Non-pigmented ciliary epithelial cell (primary cell): ENCODE measurements around the gene GJA1.
"Not testable (repeated sequence)": the region's sequence is repeated elsewhere in the genome, so short reads cannot be mapped to it uniquely, and the experiment has no call there.

Experiments
- DNase-seq: peaks from one replicate; pipeline ENCODE4 v3.0.0-alpha.2; 2010; ENCODE audit warnings: low read depth

GJA1 gene

DNA sequence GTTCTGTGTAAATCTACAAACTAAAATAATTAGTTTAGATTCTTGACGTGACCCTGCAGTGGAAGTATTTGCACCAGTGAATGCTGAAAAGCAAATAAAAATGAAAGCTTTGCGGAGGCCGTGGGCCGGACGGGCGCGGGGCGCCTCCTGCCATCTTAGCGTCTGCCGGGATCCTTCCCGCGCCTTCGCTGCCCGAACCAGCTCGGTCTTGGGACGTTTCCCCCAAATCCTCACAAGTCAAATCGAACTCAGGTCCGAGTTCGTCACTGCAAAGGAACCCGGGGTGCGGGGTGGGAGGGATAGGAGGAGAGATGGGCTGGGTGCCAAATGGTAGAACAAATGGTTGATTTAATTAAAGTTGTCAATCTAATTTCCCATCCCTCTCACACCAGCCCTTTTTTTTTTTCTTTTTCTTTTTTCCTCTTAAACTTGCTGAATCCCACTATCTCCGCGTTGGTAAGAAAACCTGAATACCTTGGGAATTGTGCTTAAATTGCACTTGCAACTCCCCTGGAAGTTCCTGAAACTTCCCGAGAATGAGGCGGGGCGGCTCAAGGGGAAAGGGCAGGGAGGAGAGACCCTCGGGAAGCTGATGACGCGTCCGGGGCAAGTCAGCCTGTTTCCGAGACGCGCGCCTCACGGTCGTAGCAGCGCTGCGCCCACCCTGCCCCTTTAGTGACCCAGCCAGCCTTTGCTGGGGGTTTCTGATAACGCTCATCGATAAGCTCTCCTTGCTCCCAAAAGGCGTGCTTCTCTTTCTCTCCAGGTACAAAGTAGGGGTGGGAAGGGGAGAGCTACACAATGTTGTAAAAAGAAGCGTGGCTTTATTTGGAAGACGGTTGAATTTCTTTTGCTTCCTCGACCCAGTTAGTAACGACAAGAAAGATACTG lies 1.8 kb downstream of the GJA1 start:
- no peak for DNase-seq

DNA sequence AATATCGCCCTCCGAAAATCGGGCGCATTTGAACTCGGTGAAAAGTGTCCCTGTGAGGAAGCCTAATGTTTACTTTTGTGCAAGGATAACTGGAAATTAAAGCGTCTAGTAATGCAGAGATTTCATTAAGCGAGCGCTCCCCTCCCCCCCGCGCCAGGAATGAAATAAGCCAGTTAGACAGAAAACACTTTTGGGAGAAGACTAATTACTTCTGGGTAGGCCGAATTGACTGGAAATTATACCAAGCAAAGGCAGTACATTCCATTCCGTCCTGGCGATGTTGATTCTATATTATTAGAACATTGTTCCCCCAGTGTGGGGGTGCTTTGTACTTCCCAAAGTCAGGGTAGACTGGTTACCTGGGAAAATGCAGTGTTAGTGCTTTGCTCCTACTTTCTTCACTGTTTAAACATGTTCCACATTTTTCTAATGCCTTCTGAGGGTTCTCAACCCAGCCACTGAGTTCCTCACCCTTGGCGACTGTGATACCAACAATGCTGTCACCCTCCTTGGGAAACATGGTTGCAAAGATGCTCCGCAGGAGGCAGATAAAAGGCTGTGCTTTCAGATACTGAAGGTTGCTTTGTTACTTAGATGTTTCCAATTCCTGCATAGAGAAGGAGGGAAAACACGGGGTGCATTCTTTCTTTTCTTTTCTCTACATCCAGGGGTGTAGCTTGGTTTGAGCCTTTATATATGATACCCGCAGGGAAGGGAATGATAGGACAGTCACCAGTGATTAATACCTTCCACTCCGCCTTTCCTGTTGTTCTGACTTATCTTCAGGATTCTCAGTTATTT lies 2.6 kb downstream of the GJA1 start:
- DNase-seq: peak; percentile 53

DNA sequence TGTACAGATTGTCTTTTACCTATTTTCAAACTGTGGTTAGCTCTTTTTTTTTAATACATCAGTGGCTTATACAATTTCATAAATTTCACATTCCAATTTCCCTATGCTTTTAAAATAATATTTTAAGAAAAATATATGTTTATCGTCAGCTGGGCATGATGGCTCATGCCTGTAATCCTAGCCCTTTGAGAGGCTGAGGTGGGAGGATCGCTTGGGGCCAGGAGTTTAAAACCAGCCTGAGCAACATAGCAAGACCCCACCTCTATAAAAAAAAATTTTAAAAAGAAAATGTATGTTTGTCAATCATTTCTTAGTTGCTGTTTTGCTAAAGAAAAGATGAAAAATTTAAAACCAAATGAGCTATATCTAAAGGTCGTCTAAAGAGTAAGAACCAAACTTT lies 3.4 kb downstream of the GJA1 start:
- no peak for DNase-seq

DNA sequence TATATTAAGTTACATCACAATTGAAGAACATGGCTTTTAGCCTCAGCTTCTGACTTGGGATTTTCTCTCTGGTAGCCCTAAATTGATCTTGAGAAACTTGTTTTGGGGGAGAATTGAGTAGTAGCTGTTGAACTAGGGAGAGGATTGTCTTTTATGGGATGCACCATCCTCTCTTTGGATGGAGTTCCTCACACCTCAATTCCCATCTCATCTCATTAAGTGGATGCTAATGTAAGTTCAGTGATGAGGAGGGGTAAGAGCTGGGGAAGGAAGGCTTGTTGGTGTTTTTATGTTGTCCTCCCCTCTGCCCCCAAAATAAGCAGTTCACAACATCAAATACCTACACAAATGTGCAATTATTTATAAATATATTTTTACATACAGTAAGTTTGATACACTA lies 4.0 kb downstream of the GJA1 start:
- no peak for DNase-seq

DNA sequence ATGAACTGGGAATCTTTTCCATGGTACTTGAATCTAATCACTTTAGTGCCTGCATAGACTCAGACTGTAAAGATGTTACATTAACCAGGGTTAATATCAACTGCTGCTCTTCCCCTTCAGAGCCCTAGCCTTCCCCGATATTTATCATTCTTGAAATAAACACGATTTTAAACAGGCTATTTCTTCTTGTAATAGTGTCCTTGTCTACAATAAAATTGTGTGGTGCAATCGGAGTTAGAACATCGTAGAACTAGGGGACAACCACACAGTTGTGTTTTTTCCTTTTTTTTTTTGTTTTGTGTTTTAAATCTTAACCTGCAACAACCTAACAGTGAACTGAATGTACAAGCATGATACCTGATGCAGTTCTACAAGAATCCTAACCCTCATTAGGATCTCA lies 4.5 kb downstream of the GJA1 start:
- no peak for DNase-seq

DNA sequence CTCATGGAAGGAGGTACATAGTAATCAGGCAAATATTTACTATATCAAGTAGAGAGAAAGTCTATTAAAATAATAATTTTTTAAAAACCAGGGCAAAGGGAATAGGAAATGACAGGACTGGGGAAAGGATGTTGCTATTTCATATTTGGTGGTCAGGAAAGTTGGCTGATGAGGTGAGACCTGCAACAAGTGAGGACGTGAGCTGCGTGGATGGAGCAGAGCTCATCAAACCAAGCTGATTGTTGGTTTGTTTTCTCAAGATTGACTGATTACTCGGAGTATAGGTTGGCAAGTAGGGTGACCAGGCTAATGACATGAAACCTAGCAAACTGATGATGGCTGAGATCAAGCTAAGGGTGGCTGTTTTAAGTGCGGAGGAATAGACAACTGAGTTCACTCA lies 6.0 kb downstream of the GJA1 start:
- no peak for DNase-seq

DNA sequence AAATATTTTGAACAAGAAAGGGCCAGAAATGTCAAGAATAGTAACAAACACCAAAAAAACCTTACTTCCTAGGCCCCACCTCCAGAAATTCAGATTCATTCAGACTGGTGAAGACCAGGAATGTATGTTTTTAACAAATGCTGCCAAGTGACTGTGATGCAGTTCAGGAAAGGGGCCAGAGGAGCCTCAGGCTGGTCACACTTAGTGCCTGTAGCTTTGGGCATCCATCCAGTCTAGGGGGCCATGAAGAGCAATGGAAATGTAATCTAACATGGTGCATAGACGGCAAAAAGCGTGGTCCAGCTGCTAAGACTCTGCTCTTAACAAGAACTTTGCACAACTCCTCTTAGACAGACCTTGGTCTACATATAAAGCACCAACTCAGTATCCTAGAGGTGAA lies 7.1 kb downstream of the GJA1 start:
- no peak for DNase-seq

DNA sequence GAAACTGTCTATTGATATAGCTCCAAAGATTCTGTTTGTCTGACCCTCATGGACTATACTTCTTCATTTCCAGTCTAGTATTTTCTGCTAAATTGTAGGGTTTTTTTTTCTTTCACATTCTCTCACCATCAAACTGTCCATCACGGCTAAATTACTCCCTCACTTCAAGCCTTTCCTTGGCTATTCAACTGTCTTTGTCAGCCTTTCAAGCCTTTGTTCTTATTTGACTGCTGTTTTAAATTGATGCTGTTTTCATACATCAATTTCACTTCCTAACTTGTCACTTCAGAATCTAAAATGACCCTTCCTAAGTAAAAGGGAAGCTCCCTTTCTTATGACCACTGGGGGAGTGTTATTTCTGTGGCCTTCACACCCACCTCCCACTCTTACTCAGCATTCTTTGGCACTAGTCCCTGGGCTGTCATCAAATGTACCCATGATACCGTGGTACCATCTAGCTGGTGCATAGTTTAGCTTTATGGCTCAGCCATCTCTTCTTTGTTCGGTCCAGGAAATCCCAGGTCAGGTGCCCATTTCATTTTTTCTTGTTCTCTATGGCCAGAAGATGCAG lies 8.6 kb downstream of the GJA1 start:
- DNase-seq: no peak

DNA sequence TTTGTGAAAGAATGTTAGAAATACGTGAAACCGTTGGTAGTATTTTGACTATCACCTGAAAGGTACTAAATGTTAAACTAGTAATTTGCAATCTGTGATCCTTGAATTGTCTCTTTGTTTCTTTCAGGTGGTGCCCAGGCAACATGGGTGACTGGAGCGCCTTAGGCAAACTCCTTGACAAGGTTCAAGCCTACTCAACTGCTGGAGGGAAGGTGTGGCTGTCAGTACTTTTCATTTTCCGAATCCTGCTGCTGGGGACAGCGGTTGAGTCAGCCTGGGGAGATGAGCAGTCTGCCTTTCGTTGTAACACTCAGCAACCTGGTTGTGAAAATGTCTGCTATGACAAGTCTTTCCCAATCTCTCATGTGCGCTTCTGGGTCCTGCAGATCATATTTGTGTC lies 11.3 kb downstream of the GJA1 start:
- not testable (repeated sequence) for DNase-seq

DNA sequence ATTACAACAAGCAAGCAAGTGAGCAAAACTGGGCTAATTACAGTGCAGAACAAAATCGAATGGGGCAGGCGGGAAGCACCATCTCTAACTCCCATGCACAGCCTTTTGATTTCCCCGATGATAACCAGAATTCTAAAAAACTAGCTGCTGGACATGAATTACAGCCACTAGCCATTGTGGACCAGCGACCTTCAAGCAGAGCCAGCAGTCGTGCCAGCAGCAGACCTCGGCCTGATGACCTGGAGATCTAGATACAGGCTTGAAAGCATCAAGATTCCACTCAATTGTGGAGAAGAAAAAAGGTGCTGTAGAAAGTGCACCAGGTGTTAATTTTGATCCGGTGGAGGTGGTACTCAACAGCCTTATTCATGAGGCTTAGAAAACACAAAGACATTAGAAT lies 12.3 kb downstream of the GJA1 start:
- not testable (repeated sequence) for DNase-seq

DNA sequence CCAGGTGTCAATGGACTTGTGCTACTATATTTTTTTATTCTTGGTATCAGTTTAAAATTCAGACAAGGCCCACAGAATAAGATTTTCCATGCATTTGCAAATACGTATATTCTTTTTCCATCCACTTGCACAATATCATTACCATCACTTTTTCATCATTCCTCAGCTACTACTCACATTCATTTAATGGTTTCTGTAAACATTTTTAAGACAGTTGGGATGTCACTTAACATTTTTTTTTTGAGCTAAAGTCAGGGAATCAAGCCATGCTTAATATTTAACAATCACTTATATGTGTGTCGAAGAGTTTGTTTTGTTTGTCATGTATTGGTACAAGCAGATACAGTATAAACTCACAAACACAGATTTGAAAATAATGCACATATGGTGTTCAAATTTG lies 13.1 kb downstream of the GJA1 start:
- not testable (repeated sequence) for DNase-seq

DNA sequence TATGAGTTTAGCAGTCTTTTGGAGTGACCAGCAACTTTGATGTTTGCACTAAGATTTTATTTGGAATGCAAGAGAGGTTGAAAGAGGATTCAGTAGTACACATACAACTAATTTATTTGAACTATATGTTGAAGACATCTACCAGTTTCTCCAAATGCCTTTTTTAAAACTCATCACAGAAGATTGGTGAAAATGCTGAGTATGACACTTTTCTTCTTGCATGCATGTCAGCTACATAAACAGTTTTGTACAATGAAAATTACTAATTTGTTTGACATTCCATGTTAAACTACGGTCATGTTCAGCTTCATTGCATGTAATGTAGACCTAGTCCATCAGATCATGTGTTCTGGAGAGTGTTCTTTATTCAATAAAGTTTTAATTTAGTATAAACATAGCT lies 13.9 kb downstream of the GJA1 start:
- no peak for DNase-seq

DNA sequence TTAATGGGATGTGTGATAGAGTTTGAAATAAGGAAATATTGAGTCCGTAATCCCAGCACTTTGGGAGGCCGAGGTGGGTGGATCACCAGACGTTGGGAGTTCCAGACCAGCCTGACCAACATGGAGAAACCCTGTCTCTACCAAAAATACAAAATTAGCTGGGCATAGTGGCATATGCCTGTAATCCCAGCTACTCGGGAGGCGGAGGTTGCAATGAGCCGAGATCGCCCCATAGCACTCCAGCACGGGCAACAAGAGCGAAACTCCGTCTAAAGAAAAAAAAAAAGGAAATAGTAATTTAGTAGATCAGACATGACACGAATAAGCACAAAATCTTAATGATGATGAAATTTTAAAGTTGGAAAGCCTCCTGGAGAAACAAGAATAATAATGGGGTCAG lies 14.8 kb downstream of the GJA1 start:
- DNase-seq: no peak

DNA sequence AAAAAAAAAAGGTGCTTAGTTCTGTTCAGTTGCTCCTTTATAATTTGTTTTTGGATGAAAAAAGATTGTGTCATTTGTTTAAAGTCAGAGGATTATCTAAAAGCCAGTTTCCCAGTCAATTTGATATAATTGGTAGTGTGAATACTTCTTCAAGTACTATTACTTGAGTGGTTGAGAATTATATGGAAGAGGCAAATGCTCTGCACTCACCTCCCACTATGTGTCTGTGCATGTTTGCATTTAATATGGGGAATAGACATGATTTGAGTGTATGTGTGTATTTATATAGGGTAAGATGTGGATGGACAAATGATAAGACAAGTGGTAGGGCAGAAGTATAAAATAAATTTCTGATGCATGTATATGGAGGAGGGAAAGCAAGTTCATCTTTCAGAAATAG lies 15.8 kb downstream of the GJA1 start:
- DNase-seq: no peak

DNA sequence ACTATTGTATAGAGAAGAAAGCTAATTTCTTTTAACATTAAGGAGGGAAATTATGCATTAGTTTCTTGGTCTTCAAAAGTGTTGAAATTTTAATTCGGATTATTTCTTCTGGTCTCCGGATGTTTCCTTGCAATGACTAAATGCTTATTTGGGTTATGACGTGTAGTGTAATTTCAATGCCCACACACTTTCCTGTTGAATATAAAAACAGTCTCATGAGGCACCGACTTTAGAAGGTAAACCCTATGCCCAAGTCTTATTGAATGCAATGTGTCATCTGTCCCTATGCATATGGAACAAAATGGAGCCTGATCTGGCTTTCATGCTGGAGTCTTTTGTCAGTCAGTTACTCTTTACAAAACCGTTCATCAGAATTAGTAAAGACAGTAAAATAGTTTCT lies 17.7 kb downstream of the GJA1 start:
- no peak for DNase-seq

DNA sequence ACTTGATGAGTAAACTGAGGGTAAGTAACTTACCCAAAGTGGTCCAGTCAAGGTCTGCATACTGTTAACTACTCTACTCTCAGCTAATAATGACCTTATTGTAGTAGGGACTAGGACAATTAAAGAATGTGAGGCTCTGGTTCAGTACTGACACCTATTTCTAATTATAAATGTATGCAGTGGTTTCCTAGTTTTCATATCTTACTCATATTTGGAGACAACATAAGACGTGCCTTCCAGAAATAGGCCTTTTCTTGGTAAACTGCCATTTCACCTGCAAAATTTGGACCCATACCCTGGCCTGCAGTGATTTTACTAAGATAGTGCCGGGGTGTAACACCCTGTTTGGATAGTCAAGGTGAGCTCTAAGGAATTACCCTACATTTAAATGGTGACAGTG lies 24.7 kb downstream of the GJA1 start:
- no peak for DNase-seq

DNA sequence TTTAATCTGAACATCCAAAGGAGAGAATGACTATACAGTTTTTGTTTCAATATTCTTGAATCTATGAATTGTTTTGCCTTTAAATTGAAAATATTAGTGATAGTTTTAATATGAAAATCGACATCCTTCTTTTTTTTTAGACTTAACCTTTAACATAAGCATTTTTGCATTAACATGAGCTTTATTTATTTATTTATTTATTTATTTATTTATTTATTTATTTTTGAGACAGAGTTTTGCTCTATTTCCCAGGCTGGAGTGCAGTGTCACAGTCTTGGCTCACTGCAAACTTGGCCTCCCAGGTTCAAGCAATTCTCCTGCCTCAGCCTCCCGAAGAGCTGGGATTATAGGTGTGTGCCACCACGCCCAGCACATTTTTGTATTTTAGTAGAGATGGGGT lies 27.6 kb downstream of the GJA1 start:
- no peak for DNase-seq

DNA sequence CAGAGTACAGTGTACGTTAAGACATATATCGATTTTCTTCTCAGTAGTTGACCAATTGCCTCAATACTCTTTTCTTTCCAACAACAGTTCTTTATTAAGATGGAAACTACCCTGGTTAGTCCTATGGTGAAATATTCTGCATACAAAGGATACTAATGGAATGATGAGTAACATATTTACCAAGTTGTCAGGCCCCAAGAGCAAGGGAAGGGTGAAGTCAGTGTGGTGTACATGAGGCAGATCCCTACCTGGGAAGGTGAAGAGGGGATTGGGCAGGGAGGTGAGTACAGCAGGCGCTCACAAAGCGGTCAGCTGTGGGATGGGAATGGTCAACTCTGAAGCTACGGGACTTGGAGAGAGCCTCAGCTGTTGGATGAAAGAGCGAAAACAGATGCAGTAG lies 29.7 kb downstream of the GJA1 start:
- DNase-seq: no peak

DNA sequence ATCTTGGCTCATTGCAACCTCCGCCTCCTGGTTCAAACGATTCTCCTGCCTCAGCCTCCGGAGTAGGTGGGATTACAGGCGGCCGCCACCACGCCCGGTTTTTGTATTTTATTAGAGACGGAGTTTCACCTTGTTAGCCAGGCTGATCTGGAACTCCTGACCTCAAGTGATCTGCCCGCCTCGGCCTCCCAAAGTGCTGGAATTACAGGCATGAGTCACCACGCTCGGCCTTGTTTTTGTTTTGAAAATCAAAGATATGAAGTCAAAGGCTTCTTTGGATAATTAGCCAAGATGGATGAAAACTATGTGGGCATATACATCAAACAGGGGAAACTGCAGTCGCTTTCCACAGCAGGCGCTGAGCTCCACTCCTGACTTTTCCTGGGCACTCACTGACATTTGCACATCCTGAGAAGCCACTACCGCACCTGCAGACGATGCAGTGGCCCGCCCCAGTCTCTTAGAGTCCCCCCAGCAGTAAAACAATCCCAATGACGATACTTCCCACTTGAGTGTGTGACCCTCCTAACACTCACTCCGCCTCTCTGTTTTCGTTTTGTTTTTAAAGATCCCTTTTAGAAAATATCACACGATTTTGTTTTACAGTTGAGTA lies 44.1 kb downstream of the GJA1 start:
- no peak for DNase-seq

DNA sequence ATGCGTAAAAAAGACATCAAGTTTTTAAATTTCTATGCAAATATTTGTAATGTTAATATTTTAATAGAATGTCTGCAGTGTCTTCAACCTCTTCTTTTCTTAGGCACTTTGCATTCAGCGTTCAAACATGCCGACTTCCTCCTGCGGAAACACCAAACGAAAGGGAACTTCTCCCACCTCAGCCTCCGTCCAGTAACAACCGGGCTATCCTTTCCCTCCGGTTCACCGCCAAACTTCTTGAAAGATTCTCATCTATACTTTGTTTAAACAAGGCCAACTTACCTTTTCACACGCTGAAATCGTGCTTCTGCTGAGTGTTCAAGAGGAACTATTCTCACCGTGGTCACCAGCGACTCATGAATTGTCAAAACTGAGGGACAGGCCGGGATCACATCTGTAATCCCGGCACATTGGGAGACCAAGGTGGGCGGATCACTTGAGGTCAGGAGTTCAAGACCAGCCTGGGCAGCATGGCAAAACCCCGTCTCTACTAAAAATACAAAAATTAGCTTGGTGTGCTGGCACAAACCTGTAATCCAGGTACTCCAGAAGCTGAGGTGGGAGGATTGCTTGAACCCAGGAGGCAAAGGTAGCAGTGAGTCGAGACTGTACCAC lies 44.8 kb downstream of the GJA1 start:
- DNase-seq: no peak

DNA sequence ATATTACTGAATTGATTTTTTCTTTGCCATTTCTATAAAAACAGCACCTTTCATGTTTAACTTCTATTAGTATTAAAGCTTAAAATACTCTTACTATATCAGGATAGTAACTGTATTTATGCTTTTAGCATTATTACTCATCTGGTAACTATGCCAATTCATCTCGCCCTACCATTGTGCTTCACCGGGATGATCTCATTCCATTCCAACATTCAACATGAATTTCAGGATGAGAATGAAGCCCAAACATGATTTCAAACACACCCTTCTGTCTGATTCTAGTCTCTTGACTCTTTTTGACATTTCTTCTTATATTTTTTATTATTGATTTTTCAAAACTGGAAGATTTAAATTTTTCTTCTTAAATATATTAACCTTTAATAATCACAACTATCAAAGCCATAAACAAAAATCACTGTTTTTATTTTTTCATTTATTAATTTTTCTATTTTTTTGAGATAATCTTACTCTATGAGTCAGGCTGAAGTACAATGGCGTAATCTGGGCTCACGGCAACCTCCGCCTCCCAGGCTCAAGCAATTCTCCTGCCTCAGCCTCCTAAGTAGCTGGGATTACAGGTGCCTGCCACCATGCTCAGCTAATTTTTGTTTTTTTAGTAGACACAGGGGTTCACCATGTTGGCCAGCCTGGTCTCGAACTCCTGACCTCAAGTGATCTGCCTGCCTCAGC lies 46.7 kb downstream of the GJA1 start:
- DNase-seq: peak; percentile 75

DNA sequence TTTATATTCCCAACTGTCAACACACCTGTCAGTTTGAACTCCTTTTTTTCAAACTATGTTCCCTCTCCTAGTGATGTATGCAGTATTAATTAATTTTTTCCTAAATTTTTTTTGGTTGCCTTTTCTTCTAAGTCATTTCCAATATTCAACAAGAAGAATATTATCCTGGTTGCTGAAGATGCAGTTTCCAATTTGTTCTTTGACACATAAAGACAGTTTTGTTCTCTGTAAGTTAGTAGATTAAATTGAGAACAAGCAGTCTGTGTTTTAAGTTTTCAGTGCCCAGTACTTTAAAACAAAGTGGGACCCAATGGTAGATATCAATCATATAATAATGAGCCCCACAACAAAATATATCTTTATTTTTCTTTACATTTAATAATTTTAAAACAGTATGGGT lies 47.3 kb downstream of the GJA1 start:
- DNase-seq: no peak
